GM10266 (cell line): ENCODE results near the gene ENTREP1.

ENCODE experiments used
- DNase-seq: peaks from one replicate; pipeline ENCODE4 v3.0.0; 2012; ENCODE audit errors: extremely low spot score
- CTCF ChIP-seq: IDR thresholded peaks from 2 replicates; pipeline ENCODE4 v1.5.1; 2012; ENCODE audit warnings: mild to moderate bottlenecking, low read depth; ENCODE audit not compliant: control insufficient read depth, insufficient read depth; ENCODE audit errors: missing control alignments

Gene ENTREP1

GRCh38 chr9:69346596-69347390 lies 21.8 kb downstream of the ENTREP1 start:
- DNase-seq: no peak
- TF ChIP-seq CTCF: no peak

- no peak for TF ChIP-seq CTCF
- no peak for DNase-seq
Measured at GRCh38 chr9:69347607-69348006, 22.6 kb downstream of the ENTREP1 start.

GRCh38 chr9:69351227-69351626 lies 26.2 kb downstream of the ENTREP1 start:
- no peak for DNase-seq
- TF ChIP-seq CTCF: no peak

- TF ChIP-seq CTCF: no peak
- no peak for DNase-seq
Measured at GRCh38 chr9:69355232-69355631, 30.2 kb downstream of the ENTREP1 start.

- no peak for DNase-seq
- no peak for TF ChIP-seq CTCF
Measured at GRCh38 chr9:69357030-69357775, 32.2 kb downstream of the ENTREP1 start.

GRCh38 chr9:69357821-69358220 lies 32.8 kb downstream of the ENTREP1 start:
- DNase-seq: no peak
- TF ChIP-seq CTCF: no peak

- TF ChIP-seq CTCF: no peak
Measured at GRCh38 chr9:69363191-69363590, 38.2 kb downstream of the ENTREP1 start.

More at GRCh38 chr9:69363191-69363590, 38.2 kb downstream of the ENTREP1 start:
- DNase-seq: no peak
